ENCODE results near the gene NCBP1. TPM values are rescaled to one million over a fixed set of nuclear protein-coding genes. Genes with fewer than 3 reads are reported as not detected.

The NCBP1 gene
- total and polyA plus RNA-seq, 9 donors: 8.6 to 32.0 (median 19.1) TPM

GRCh38 chr9:97630591-97630990 lies 3.0 kb upstream of the NCBP1 start:
- peaks cover 7% of the 10 kb centered on the region for H3K4me1 ChIP-seq (ENCODE audit: insufficient read depth)
- no peak overlapping the region for H3K4me3 ChIP-seq
- H3K9me3 ChIP-seq: no peaks in the 10 kb centered on the region
- no peak overlapping the region for H3K27ac ChIP-seq
- no peak for DNase-seq
- H3K27me3 ChIP-seq: no peaks in the 10 kb centered on the region
- intact Hi-C loops (cut with DNase I): no loop called here
- TF ChIP-seq CTCF (IDR thresholded peaks at IDR 0.05) (no peak), EP300 (IDR thresholded peaks at IDR 0.05) (no peak), POLR2A (IDR thresholded peaks at IDR 0.05) (no peak)
- H3K36me3 ChIP-seq: no peaks in the 10 kb centered on the region

DNA sequence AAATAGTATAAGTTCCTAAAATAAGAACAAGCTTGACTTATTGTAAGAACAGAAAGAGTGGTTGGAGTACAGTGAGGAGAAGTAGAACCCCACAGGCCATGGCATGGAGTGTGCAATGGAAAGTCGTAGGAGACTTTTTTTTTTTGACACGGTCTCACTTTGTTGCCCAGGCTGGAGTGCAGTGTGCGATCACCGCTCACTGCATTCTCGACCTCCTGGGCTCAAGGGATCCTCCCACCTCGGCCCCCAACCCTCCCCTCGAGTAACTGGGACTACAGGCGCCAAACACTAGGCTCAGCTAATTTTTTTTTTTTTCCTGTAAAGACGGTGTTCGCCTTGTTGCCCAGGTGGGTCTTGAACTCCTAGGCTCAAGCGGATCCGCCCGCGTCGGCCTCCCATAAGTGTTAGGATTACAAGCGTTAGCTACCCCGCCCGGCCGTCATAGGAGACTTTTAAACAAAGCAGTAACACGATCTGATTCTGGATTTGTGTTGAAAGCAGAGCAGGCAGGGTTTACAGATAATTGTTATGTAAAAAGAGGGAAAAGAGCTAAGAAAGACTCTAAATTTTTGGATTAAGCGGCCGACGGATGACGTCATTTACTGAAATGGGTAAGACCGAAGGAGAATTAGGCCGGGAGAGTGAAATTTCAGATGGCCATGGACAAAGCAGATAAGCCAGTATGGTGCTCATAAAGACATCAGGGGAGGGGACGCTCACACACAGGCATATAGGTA lies 1.2 kb upstream of the NCBP1 start:
- H3K9me3 ChIP-seq: no peaks in the 10 kb centered on the region
- DNase-seq: peak in 4 of 5 donors; percentile 66 to 77 (median 70)
- intact Hi-C loops (cut with DNase I): no loop called here
- H3K4me3 ChIP-seq: peak overlapping the region; percentile 98
- H3K27me3 ChIP-seq: no peaks in the 10 kb centered on the region
- 0% methylated on average over 27 of the region's 27 CpGs for WGBS, 3 donors
- TF ChIP-seq EP300 (IDR thresholded peaks at IDR 0.05) (no peak), CTCF (IDR thresholded peaks at IDR 0.05) (no peak), POLR2A (IDR thresholded peaks at IDR 0.05) (no peak)
- peaks cover 10% of the 10 kb centered on the region for H3K4me1 ChIP-seq (ENCODE audit: insufficient read depth)
- H3K36me3 ChIP-seq: no peaks in the 10 kb centered on the region
- peak overlapping the region; percentile 92 to 94 for H3K27ac ChIP-seq

GRCh38 chr9:97633859-97634490 lies 354 bp downstream of the NCBP1 start:
- intact Hi-C loops (cut with DNase I): no loop called here
- Histone ChIP-seq H3K27me3 (no peaks in the 10 kb centered on the region), H3K9me3 (no peaks in the 10 kb centered on the region), H3K4me3 (peak overlapping the region; percentile 98), H3K36me3 (no peaks in the 10 kb centered on the region), H3K27ac (peak overlapping the region; percentile 92 to 94), H3K4me1 (ENCODE audit: insufficient read depth) (peaks cover 9% of the 10 kb centered on the region)
- DNase-seq: no peak
- WGBS, 3 donors: 0 to 1% (median 1%) methylated on average over 40 to 43 of the region's 43 CpGs
- TF ChIP-seq EP300 (IDR thresholded peaks at IDR 0.05) (no peak), CTCF (IDR thresholded peaks at IDR 0.05) (no peak)

DNA sequence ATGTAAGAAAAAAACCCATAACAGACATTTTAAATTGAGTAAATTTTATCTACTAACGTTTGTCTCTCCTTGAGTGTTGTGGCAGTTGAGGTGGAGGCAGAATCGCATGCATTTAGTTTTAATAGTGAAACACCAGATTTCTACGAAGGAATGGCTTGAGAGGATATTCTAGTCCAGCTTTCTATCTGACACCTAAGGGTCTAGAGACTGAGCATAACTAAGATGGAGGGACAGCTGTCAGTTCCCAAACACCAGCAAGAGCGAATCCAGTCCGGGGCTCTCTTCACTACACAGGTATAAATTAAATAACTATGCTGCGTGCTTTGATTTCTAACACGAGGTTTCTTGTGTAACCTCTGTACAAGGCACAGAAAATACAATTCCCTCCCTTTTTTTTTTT lies 1.4 kb downstream of the NCBP1 start:
- Histone ChIP-seq H3K27me3 (no peaks in the 10 kb centered on the region), H3K4me3 (peak overlapping the region; percentile 98), H3K27ac (no peak overlapping the region), H3K9me3 (no peaks in the 10 kb centered on the region), H3K4me1 (ENCODE audit: insufficient read depth) (peaks cover 9% of the 10 kb centered on the region), H3K36me3 (no peaks in the 10 kb centered on the region)
- intact Hi-C loops (cut with DNase I): no loop called here
- DNase-seq: no peak
- 67 to 77% (median 69%) methylated on average over 7 of the region's 7 CpGs for WGBS, 3 donors
- TF ChIP-seq CTCF (IDR thresholded peaks at IDR 0.05) (no peak), POLR2A (IDR thresholded peaks at IDR 0.05) (no peak), EP300 (IDR thresholded peaks at IDR 0.05) (no peak)
